ENCODE measurements around the gene BHLHE40.
A peak's percentile ranks its signal among the peaks of the same experiment; 100 is the strongest.

Gene BHLHE40

DNA sequence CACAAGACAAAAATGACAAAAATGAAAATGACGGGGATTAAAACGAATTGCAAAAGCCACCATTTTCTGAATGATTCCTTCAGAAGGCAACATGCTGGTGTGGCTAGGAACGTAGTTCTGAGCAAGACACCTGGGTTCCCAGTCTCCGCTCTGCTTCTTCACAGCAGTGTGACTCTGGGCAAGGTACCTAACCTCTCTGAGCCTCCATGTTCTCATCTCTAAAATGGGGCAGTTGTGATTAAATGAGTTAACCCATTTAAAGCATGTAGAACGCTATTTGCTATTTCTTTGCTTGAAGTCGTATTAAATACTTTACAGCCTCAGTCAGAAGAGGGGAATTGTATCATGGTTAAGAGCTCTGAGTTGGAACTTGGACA, 23.6 kb downstream of the BHLHE40 start:
- DNase-seq: no peak

DNA sequence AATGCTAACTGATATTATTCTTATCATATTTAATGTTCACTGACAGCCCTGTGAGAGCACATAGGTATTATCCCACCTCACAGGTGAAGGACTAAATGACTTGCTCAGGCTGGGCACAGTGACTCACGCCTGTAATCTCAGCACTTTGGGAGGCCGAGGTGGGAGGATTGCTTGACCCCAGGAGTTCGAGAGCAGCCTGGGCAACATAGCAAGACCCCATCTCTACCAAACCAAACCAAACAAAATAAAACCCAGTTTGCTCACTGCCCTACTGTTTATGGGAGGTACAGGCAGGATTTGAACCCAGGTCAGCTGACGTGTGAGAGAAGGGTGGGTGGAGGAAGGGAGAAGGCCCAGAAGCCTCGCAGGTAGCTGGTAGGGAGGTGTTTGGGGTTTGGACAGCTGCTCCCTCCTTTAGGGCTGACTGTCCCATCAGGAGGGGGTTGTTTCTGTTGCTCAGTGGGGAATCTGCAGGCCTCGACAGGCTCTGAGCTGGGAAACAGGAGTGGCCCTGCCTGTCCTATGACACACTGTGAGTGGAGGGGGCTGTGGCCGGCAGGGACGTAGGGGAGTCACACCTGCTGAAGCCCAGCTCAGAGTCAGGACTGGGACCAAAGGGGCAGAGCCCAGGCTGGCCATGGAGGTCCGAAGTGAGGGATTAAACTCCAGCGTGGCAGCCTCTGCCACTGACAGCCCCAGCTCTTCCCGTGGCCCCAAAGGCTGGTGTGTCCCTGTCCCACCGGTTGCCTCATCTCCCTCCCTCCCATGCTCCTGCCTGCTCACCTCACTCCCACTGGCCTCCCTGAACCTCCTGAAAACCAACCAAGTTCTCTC, 25.3 kb downstream of the BHLHE40 start:
- DNase-seq: no peak

DNA sequence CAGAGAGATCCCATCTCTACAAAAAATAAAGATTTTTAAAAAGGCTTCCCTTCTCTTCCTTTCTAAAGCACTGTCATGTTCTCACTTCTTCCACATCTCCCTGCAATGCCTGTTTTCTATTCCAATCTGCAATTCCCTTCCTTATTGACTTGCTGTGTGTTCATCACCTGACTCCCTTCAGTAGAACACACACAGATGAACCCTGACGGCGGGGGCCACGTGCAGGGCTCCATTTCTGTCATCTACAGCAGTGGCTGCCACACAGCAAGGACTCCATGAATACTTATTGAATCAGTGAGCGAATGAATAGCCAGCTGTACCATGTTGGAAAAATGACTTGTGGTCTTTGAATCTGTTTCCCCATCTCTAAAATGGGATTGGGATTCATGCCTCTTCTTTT, 26.1 kb downstream of the BHLHE40 start:
- no peak for DNase-seq

DNA sequence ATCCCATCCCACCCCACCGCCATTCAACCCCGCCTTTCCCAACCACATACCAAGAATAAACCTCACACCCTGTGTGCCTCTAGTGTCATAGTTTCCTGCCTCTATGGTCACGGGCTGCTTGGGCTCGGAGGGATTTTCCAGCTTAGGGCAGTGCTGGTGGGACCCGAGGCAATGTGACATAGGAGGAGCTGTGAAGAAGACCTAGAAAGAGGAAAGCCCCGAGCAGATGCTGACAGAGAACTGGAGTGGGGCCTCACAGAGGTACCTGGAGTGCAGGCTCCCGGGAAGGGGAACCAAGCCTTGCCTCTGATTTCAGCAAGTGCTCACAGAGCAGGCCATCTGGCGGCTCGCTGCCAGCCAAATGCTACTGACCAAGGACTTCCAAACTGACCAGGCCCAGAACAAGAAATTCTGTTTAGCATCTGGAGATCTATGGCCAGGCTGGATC, 27.5 kb downstream of the BHLHE40 start:
- no peak for DNase-seq

DNA sequence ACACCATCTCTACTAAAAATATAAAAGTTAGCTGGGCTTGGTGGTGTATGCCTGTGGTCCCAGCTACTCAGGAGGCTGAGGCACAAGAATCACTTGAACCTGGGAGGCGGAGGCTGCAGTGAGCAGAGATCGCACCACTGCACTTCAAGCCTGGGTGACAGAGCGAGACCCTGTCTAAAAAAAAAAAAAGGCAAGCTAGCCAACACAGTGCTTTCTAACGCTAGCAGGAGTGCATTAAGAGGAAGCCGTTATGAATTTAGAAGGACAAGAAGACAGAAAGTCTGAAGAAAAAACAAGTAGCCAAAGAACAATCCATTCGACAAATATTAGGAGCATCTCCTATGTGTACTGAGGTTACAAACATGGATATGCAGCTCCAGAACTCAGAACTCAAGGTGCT, 28.6 kb downstream of the BHLHE40 start:
- DNase-seq: no peak

DNA sequence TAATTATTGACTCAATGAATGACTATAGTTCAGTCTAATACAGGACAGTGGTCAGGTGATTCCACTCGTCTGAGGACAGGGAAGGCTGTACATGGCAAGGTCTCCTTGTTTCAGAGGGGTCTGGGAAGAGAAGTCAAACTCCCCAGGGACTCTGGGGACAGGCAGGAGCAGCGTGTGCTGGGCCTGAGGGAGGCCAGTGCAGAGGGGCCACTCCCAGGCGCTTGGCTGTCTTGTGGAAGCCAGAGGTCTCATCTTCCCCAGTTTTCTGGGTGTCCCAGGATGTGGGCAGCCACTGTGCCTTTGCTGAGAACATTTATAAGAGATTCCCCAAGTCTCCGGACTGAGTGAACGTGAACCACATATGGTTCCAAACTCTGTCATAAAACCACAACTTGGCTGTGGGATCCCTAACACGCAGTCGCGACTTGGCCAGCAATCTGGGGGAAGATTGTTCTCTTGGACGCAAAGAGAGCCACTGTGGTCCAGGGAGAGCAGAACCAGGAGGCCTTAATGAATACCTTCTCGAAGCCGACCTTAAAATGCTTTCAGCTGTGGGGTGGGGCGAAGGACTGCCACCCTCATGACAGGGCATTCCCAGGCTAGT, 30.4 kb downstream of the BHLHE40 start:
- peak; percentile 80 for DNase-seq

DNA sequence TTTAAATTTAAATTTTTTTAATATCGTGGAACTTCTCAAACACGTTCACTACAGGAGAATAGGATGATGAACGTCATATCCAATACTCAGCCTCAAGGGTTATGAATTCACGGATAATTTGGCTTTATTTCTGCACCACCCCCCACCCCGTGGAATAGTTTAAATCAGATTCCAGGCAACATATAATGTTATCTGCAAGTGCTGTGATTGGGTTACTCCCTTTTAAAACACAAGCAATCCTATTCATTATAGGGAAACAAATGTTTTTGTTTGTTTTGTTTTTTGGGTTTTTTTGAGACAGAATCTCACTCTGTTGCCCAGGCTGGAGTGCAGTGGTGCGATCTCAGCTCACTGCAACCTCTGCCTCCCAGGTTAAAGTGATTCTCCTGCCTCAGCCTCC, 30.9 kb downstream of the BHLHE40 start:
- no peak for DNase-seq

DNA sequence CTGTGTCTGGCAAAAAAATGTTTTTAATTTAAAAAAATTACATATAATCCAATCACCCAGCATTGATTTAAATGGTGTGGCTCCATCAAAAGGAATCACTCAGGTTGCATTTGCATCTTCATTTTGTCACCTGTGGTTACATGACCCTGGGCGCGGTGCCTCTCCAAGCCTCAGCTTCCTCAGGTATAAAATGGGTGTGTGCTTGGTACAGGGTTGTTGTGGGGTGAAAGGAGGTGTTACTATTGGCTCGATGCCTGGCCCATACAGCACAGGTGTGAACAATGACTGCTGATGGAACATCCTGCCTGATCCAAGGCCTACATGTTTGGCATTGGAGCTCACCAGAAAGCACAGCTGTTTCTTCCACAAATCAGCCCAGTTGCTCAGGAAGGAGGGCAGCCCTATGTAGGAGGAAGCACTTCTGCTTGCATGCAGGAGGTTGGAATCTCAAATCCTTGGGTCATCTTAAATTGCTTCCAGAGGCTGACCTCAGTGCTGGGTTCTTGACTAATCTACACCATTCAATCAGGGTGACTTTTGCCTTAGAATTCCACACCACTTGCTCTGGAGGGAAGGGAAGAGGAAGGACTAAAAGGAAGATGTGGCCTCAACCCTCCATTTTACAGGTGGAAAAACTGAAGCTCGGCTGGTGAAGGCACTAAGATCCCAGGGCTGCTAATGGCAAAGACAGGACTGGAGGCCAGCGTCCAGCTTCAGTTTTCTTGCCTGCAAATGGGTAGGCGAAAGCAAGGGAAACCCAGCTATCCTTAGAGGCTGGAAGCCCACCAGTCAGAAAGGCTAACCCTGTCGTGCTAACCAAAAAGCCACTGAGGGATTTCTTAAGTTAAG, 31.7 kb downstream of the BHLHE40 start:
- no peak for DNase-seq

DNA sequence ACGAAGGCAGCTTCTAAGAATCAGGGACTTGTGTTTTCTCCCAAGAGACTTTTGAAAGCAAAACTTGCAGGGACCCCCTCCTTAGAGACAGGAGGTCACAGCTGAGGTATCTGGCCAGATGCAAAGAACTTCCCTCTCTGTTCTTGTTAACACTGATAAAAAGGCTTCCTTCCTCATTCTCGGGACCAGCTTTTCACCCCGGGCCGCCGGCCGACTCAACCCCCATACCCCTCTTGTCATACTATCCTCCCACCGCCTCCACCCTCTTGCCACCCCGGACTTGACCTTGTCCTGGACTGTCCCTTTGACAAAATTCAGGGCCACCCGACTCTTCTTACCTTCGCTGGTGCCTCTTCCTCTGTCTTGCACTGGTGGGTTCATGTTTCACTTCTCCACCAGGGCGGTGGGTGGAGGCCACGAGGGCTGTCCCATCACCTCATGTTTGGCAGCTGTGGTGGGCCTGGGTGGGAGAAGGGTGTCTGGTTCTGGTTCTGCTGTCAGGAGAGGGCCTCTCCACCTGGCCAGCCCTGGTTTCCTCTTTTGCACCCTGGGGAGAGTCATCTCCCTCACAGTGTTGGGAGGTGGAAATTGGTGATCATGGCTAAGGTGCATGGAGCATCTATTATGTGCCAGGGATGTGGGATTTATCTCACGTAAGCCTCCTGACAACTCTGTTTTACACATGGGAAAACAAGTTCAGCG, 32.5 kb downstream of the BHLHE40 start:
- no peak for DNase-seq

DNA sequence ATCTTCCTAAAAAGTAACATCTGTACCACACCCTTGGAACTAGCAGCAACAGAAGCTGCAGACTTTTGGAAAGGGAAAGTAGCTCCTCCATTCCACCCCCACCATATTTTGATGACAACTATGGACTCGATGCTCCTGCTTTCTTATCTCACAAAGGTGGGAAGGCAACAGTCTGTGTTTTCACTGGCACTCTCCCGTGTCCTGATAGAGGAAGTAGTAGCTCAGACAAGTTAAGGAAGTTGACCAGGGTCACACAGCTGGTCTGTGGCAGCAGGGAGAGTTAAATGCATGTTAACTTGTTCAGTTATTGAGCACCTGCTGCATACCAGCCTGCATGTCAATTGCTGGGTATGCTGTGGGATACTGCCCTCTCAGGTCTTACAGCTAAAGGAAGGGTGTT, 33.1 kb downstream of the BHLHE40 start:
- DNase-seq: no peak

DNA sequence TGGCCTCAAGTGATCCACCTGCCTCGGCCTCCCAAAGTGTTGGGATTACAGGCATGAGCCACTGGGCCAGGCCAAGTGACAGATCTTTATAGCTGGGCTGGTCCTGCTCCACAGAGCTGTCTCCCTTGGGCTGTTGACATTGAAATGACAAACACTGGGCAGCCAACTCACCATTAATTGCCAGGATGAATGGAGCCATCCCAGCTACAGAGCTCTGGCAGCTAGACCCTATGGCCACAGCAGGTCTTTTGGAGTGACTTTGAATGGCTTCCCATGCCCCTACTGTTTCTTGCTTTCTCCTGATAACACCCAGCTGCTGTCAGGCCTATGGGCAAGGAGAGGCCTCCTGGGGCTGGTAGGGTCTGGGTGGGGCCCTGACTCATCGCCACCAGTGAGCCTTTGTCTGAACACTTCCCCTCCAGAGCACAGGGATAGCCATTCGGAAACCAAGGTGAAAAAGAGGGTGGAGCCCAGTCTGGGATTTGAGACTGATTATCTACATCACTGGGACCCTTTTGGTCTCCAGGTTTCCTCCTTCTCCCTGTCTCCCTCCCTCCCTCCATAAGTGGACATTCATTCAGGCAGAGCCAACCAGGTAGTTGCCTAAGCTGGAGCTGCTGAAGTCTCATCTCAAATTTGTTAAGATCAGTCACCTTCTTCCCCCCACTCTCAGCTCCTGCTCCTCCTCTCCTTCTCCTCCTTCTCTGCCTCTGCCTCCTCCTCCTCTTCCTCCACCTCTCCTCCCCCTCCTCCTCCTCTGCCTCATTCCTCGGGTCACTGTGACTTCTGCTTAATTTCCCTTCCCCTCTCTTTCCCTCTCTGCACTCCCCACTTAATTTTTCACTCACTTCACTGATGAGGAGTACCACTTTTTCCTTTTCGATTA, 34.0 kb downstream of the BHLHE40 start:
- DNase-seq: no peak

DNA sequence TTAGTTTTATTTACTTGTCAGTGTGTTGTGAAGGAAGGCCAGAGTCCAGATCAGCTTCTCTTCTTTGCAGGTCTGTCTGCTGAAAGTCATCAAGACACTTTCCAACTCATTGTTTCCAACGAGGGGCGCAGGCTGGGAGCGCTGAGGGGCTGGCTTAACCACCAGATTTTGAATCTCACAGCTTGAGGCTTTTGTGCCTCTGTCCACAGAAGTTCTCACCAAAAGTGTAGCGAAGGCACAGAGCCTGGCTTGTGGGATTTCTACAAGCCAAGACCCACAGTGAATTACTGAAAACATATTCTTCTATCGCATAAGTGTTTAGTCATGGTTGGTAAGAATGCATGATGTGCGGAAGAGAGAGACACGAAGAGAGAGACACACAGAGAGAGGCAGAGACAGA, 35.2 kb downstream of the BHLHE40 start:
- DNase-seq: no peak

DNA sequence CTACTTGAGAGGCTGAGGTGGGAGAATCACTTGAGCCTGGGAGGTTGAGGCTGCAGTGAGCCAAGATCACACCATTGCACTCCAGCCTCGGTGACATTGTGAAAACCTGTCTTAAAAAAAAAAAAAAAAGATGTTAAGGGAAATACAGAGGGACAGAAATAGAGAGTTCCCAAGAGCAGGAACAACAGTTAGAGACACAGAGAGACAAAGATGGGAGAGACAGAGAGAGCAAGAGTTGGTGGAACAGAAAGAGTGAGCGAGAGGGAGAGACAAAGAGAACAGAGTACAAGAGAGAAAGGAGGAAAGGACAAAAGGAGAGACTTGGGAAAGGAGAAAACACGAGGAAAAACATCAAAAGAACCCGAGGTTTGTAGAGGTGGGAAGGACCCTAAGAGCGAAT, 35.8 kb downstream of the BHLHE40 start:
- no peak for DNase-seq

DNA sequence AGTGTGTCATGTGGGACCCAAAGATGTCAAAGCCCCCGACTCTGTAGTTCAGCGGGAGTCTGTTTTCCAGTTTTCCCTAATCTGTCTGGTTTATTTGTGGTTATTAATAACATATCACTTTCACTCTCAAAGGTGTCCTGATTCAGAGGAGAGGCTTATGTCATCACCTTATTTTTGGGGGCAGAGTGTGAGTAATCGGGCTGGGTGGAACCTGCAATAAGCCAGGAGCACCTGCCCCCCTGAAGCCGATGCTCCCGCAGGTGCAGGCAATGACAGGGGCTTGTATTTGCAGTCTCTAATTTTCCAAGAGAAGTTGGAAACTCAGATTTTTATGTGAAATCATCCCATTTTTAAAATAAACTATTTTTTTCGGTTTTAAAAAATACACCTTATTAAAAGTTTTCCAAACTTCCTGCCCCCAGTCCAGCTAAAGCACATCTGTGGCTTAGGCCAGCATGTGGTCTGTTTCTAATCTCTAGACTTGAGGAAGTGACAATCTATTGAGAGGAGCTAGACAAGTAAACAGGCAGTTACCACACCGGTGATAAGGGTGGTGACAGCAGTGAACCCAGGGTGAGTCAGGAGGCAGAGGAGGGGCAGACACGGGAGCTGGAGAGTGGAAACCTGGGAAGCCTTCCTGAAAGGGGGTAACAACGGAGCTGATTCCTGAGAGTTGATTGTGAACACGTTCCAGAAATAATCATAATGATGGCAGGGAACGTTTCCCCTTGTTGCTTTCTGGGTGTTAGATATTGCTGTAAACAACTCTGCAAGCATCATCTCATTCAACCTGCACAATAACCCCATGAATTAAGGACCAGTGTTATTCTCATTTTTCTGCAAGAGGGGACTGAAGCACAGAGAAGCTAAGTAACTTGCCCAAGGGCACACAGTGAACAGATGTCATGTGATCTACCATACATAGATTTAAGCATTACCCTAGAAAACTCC, 37.2 kb downstream of the BHLHE40 start:
- no peak for DNase-seq

DNA sequence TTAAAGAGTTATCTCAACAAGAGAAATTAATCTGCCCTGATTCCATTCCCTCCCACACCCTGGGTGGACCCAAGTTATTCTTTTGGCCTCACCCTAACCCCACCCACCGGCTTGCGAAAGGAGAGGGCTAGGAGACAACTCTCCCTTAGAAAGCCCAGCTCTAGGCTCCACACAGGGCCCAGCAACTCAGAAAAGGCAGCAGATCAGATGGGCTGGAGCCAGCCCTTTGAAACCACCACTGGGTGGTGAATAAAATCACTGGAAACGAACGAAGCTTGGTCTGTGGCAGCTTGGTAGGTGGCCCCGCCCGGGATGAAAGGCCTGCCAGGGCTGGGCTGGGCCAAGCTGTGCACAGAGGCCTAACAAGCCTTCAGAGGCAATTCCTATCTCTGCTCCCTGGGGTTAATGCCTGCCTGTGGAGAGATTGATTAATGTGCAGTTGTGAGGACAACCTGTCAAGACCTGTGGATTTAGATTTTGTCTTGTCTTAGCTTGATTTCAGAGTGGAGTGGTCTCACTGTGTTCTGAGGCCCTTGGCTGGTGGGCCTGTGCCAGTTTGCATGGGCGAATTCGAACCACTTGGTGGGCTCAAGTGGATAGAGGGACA, 38.8 kb downstream of the BHLHE40 start:
- DNase-seq: no peak

DNA sequence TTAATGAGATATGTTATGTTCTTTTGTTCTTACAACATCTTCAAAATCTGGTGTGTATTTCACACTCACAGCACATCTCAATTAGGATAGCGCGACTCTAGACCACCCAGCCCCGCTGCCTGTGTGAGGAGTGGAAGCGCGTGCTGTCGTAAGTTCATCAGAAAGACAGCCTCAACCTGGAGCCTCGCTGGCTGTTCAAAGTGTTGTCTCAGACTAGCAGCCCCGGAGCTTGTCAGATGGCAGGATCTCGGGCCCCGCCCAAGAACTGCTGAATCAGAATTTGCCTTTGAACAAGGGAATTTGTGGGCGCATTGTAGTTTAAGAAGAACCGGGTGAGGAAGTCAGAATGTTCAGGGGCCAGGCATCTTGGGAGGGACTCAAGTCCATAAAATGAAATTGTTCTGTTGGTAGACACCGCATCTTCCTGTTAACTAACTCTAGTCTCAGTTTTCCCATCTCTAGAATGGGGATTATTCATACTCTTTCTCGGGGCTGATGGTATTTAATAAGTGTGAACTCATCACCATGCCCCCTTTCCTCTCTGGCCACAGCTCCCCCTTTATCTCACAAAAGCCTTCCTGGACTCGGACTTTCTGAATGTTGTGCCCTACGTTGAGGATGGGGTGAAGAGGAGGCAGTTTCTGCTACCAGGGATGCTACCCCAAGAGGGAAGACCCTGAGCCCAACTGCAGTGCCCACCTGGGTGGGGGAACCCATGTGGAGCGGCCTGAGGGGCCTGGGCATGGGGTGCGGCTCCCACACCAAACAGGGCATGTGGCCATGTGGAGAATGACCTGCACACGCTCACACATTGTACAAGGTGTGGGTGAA, 40.4 kb downstream of the BHLHE40 start:
- no peak for DNase-seq

DNA sequence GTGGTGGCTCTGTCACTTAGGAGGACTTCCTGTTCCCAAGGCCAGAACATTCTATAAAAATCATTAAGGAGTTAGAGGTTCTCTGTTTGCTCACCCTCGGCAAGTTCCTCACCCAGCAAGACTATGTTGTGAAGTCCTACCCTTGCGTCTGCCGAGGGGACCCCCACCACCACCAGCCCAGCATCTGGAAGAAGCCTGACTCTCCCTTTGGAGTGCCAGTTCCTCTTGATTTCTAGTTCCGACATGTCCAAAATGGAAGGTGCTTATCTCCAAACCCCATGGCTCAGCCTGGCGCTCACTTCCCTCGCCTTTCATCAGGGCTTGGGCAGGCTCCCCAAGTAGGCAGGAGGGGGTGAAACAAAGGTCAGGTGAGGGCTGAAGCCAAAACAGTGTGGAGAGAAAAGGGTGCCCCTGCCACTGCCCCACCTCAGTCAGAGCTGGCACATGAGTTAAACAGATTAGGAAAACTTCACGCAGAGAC, 41.0 kb downstream of the BHLHE40 start:
- no peak for DNase-seq

DNA sequence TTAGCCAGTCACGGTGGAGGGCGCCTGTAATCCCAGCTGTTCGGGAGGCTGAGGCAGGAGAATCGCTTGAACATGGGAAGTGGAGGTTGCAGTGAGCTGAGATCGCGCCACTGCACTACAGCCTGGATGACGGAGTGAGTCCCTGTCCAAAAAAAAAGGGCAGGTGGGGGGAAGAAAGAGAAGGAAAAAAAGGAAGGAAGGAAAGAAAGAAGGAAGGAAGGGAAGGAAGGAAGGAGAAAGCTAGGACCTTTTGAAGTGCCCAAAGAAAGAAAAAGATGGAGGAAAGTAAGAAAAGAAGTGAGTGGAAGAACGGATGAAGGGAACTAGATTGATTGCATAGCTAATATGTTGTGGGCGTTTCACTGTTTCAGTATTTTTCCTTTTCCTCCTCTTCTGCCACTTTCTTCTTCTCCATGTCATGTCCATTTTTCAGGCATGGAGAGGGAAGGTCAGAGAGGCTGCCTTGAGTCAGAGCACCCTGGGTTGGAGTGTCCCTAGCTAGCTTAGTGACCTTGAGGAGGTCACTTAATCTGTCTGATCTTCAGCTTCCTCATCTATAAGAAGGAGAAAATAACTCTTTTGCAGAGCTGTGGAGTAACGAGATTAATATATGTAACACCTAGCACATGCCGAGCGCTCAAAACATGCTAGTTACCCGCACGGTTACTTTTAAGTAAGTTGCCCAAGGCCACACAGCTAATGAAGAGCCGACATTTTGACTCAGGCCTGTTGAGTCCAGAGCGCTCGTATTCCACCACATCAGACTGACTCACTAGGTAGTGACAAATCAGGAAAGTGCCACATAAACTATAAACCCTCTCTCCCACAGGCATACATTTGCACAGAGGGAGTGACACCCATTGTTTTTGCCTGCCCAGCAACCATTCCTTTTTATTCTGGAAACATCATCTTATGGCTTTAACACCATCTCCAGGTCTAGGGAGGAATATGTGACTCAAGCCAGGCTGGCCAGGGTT, 42.2 kb downstream of the BHLHE40 start:
- DNase-seq: no peak

All from left hindlimb (tissue), 1 donor.